UCSD-AML1 (cell line): Measurements from ENCODE around the gene SLC25A30.
A peak's percentile ranks its signal among the peaks of the same experiment; 100 is the strongest.
"Not testable (repeated sequence)": the region's sequence is repeated elsewhere in the genome, so short reads cannot be mapped to it uniquely, and the experiment has no call there.

Experiments used
- DNase-seq: peaks from one replicate; lab custom pipeline; 2025; ENCODE audit not compliant: unreplicated experiment; lab: John Stamatoyannopoulos, UW

SLC25A30 gene

DNA sequence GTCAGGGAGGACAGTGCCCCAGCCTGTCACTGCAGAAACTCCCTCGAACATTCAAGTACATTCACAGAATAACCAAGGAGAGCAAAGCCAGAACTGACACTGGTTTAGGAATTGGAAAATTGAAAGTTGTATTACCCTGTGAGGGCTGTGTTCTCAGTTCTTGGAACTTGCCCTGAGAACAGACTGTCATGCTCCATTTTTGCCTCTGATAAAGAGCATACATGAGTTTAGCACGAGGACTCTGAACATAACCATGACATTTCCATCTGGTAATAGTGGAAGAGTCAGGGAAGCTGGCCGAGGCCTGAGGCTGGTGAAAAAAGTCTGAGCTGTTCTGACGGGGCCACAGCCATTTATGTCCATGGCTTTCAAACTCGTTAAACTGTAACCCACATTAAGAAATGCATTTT lies 15.2 kb upstream of the SLC25A30 start:
- no peak for DNase-seq

- no peak for DNase-seq
These were observed 14.7 kb upstream of the SLC25A30 start for GRCh38 chr13:45432737-45433380.

DNA sequence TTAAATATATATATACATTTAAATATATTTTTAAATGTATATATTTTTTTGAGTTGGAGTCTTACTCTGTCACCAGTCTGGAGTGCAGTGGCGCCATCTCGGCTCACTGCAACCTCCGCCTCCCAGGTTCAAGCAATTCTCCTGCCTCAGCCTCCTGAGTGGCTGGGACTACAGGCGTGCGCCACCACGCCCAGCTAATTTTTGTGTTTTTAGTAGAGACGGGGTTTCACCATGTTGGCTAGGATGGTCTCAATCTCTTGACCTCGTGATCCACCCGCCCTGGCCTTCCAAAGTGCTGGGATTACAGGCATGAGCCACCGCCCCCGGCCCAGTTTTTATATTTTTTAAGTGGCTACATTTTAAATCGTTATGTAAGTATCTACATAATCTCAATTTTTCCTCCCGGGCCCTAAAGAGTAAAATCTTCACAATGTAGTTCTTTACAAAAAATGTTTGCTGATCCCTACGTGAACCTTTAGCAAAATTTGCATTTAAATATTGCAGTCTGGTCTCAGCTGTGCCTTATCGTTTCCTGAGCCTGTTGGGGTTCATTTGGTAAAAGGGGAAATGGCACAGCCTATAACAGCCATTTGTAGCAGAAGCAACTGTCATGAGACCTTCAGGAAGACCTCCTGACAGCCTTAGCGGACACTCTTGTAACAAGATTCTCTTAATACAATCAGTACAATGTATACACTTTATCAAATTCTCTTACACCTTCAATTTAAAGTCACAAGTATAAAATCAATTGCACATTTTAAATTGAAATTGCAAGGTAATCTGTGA lies 8.1 kb upstream of the SLC25A30 start:
- DNase-seq, result not testable (repeated sequence)

GRCh38 chr13:45422731-45423292 lies 4.6 kb upstream of the SLC25A30 start:
- DNase-seq, result no peak

GRCh38 chr13:45419945-45420344 lies 1.8 kb upstream of the SLC25A30 start:
- DNase-seq, result no peak

DNA sequence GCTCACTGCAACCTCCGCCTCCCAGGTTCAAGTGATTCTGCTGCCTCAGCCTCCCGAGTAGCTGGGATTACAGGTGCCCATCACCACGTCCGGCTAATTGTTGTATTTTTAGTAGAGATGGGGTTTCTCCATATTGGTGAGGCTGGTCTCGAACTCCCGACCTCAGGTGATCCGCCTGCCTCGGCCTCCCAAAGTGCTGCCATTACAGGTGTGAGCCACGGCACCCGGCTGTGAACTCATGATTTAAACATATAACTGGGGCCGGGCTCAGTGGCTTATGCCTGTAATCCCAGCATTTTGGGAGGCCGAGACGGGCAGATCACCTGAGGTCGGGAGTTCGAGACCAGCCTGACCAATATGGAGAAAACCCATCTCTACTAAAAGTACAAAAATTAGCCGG lies 1.2 kb upstream of the SLC25A30 start:
- DNase-seq, result not testable (repeated sequence)

DNA sequence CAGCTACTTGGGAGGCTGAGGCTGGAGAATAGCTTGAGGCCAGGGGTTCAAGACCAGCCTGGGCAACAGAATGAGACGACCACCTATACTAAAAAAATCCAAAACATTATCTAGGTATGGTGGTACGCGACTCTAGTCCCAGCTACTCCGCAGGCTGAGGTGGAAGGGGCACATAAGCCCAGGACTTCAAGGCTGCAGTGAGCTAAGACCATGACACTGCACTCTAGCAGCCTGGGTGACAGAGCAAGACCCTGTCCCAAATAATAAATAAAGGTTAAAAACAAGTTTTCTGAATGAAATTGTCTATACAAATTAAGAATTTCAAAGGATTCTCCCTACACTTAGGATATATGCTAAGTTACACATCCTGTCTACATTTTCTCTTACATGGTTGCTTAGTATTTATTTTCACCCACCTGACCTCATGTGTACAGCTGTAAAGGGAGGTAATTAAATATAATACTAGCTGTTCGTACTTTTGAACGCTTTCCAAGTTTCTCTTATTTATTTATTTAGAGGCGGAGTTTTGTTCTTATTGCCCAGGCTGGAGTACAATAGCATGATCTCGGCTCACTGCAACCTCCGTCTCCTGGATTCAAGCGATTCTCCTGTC lies 1.6 kb downstream of the SLC25A30 start:
- DNase-seq, result no peak

DNA sequence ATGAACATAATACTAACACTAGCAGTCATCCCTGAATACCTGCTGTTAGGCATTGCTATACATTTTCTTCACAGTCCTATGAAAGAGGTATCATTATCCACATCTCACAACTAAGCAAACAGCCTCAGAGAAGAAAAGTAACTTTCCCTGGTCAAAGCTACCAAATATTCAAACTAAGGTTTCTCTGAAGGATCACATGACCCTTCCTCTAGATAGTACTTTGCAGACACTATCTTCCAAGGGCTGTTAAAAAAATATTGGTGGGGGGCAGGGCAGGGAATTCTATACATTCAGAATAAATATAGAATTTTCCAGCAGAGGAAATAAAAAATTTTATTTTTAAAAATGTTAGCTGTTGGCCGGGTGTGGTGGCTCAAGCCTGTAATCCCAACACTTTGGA lies 3.1 kb downstream of the SLC25A30 start:
- no peak for DNase-seq

DNA sequence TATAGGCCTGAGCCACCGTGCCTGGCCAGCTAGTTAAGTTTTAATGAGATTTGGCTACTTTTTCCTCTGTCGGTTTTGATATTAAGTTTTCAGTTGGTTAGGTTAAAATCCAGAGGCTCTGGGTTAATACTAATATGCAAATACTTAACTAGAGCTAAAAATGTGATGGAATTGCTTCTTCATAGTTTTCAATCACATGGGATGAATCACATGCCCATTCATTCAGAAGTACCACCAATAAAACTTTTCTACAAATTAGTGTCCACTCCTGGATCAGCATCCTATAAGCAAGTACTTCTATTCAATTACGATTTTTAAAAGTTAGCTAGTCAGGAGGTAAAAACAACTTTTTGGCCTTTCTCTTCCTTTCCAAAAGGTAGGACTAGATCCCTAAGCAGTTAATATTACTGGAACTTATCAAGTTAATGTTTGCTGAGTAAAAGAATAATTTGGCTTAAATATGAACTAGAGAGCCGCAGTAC lies 4.3 kb downstream of the SLC25A30 start:
- no peak for DNase-seq

DNA sequence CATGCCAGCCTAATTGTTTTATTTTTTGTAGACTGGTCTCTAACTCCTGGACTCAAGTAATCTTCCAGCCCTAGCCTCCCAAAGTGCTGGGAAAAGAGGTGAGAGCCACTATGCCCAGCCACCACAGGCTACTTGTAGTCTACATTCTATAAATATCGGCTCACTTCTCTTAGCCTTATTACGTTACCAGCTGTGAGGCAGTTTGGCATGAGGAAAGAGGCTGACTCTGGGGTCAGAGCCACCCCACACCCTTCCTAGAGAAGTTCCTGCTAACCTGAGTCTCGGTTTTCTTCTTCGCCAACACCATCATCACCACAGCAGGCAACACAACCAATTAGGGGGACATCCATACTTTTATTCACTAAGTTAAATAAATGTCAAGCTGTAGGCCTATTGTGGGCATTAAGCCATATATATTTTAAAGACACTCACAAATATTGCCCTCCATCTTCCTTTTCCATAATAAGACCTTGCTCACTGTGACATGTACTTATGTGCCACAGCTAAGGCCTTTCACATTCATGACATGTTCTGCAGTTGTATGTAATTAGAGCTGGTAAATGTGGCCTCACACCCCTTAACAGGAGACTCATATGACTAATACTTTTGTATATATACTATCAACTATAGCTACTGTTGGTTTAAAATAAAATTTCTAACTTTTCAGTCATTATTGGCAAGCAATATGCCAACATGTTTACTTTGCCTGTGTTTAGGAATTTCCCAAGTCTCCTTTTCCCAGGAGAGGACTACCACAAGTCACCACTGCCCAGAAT lies 5.7 kb downstream of the SLC25A30 start:
- DNase-seq, result no peak

GRCh38 chr13:45411631-45412030 lies 6.5 kb downstream of the SLC25A30 start:
- no peak for DNase-seq

- DNase-seq, result no peak
These were observed 7.0 kb downstream of the SLC25A30 start for GRCh38 chr13:45411221-45411620.

- DNase-seq, result no peak
These were observed 7.7 kb downstream of the SLC25A30 start for GRCh38 chr13:45410466-45410865.

DNA sequence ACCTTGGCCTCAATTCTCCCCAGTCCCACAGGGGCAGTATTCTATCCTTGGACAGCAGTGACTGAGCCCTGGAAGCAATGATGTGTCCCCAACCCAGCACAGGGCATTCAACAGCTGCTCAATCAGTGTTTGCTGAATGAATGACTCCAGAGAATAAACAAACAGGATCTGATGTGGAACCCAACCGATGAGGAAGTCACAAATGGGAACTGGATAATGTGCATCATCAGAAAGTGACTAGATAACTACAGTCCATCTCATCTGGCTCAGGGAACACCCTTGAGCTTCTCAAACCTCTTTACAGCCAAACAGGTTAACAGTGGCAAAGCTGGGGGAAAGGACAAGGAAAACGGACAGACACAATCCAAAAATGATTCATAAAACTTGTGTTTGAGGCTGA lies 8.2 kb downstream of the SLC25A30 start:
- DNase-seq, result no peak

- peak; percentile 20 for DNase-seq
These were observed 11.8 kb downstream of the SLC25A30 start for GRCh38 chr13:45406421-45406820.

GRCh38 chr13:45403081-45403480 lies 15.1 kb downstream of the SLC25A30 start:
- no peak for DNase-seq

DNA sequence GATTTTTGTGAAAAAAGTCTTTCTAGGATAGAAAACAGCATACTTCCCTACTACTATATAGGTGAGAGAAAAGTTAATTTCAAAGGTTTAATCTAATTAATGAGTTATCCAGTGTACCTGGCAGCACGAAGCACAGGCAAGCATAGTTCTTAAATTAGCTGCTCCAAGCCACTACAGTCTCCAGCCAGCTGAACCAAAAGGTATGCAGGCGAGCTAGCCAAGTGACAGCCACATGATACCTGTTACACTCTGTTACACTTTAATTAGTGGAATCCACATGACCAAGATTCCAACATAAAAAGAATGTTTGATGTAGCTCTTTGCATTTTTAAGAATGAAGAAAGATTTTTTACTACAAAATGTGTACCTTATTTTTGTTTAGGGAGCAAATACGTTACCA lies 15.5 kb downstream of the SLC25A30 start:
- DNase-seq, result no peak

DNA sequence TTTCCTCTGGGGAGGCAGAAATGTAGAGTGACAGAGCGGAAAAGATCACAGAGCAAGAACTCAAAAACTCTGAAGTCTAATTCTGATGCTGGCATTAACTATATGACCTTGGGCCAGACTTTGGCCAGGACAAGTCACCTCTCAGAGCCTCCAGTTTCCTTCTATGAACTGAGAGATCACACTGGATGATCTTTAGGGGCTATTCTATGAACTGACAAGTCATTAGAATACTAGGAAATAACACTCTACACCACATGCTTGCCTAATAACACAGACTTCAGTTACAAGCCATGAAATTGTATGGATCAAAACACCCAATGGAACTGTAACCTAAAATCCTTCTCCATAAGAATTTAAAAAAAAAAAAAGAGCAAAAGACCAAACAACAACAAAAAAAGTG lies 16.9 kb downstream of the SLC25A30 start:
- no peak for DNase-seq

DNA sequence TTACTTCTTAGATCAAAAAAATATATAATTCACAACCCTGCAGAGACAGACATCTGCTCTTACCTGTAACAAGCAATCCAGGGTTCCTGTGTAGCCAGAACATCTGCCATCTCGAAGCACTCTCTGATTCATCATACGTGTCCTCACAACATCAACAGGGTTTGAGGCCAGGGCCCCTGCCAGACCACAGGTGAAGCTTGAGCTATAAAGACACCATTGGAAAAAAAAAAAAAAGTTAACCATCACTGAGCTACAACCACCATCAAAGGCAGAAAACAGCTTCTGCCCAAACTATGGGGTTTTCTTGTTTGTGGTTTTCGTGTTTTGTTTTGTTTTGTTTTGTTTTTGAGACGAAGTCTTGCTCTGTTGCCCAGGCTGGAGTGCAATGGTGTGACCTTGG lies 19.3 kb downstream of the SLC25A30 start:
- DNase-seq, result no peak

DNA sequence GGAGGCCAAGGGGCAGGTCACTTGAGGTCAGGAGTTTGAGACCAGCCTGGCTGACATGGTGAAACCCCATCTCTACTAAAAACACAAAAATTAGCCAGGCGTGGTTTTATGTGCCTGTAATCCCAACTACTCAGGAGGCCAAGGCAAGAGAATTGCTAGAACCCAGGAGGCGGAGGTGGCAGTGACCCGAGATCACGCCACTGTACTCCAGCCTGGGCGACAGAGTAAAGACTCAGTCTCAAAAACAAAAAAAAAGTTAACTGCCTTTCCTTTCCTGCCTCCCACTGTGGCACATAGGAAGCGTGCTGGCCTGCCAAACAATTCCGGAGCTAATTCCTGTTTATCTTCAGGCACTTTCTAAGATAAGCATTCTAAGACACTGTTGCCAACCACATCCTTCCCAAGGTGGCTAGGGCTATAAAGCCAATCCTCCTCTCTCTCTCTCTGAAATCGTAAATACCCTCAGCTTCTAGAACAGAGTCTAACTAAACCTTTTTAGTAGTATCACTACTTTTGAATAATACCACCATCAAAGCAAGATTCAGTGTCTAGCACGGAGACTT lies 21.6 kb downstream of the SLC25A30 start:
- DNase-seq, result peak; percentile 72
